WI38 (cell line): ENCODE results near the gene METTL21A.

ENCODE experiments used
- H3K4me3 ChIP-seq: 2 replicates; pipeline ENCODE4 v1.5.1; 2011; ENCODE audit warnings: low read depth, mild to moderate bottlenecking, control low read depth, low read length
- TF ChIP-seq, protein P1 (sequence below): IDR thresholded peaks from 2 replicates; pipeline ENCODE4 v1.5.1; 2012; ENCODE audit warnings: low read depth, mild to moderate bottlenecking, control low read depth, low read length

The METTL21A gene

DNA sequence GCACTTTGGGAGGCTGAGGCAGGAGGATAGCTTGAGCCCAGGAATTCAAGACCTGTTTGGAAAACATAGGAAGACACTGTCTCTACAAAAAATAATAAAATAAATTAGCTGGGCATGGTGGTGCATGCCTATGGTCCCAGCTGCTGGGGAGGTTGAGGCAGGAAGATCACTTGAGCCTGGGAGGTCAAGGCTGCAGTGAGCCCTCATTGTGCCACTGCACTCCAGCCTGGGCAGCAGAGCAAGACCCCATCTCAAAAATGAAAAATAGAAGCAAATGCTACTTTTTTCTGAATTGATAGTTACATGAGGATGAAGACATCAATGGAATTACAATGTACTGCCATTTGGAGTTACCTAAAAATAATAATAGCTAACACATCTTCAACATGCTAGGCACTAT lies 31.9 kb downstream of the METTL21A start:
- TF ChIP-seq, protein P1, sequence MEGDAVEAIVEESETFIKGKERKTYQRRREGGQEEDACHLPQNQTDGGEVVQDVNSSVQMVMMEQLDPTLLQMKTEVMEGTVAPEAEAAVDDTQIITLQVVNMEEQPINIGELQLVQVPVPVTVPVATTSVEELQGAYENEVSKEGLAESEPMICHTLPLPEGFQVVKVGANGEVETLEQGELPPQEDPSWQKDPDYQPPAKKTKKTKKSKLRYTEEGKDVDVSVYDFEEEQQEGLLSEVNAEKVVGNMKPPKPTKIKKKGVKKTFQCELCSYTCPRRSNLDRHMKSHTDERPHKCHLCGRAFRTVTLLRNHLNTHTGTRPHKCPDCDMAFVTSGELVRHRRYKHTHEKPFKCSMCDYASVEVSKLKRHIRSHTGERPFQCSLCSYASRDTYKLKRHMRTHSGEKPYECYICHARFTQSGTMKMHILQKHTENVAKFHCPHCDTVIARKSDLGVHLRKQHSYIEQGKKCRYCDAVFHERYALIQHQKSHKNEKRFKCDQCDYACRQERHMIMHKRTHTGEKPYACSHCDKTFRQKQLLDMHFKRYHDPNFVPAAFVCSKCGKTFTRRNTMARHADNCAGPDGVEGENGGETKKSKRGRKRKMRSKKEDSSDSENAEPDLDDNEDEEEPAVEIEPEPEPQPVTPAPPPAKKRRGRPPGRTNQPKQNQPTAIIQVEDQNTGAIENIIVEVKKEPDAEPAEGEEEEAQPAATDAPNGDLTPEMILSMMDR: no peak
- H3K4me3 ChIP-seq: no peak overlapping the region

DNA sequence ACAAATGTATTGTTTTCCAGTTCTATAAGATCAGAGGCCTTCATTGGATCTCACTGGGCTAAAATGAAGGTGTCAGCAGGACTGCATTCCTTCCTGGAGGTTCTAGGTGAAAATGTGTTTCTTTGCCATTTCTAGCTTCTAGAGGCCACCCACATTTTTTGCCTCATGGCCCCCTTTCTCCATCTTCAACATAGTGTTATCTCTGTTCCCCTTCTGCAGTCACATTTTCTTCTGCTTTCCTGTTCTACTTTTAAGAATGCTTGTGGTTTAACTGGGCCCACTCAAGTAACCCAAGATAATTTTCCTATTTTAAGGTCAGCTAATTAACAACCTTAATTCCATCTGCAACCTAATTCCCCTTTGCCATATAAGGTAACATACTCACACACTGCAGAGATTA lies 36.1 kb downstream of the METTL21A start:
- no peak overlapping the region for H3K4me3 ChIP-seq
- TF ChIP-seq, protein P1: no peak

DNA sequence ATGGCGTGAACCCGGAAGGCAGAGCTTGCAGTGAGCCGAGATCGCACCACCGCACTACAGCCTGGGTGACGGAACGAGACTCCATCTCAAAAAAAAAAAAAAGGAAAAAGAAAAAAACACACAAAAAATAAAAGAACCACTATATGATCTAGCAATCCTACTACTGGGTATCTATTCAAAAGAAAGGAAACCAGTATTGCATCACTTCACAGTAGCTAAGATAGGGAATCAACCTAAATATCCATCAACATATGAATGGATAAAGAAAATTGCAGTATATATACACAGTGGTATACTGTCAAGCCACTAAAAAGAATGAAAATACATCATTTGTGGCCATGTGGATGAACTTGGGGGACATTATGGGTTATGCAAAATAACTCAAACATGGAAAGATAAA lies 37.9 kb downstream of the METTL21A start:
- H3K4me3 ChIP-seq: no peak overlapping the region
- TF ChIP-seq, protein P1: no peak

DNA sequence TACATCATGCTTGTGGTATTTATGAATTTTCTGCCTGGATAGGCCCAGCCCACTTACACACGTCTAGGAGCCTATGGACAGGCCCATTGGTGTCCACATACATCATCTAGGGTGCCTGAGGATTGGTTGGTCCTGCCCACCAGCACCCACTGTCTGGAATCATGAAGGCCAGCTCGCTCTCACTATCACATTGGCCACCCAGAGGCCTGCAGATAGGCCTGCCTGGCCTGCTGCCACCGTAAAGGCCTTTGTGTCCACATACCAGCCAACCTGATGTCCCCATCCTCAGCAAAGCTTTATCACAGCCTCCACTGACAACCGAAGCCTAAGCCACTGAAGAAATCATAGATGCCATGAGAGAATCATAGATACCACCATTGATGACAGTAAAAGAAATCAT lies 40.2 kb downstream of the METTL21A start:
- TF ChIP-seq, protein P1: no peak
- H3K4me3 ChIP-seq: no peak overlapping the region

DNA sequence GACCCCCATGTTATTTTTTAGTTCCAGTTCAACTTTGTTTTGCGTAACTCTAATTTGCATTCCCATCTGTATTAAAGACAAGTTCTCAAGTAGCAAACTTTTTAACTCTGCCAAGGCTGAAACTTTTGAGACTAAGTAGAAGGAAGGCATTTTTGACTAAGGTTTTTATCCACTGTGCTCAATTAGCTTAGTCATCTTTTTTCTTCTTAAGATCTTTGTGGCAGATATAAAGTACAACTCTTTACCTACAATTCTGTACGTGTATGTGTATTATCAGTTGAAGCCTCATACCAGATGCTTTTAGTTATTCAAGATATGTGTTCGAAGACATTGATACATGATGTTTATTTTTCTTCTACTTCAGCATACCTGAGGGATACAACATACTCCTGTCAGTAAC lies 53.8 kb downstream of the METTL21A start:
- TF ChIP-seq, protein P1: no peak
- no peak overlapping the region for H3K4me3 ChIP-seq

DNA sequence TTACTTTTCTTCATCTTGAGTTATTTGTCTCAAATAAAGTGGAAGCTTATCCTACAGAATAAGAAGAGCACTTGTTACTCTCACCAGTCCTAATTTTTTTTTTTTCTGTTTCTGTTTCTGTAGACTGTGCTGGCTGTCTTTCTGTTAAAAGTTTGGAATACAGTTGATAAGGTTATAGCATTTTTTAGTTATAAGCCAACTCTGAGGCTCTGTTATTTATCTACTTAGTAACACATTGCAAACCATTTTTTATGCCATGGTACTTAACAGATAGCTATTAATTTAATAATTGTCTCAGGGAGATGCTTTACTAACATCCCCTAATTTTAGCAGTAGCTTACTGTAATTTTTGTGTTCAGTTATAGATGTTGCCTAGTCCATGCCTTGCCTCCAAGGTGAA lies 57.5 kb downstream of the METTL21A start:
- H3K4me3 ChIP-seq: no peak overlapping the region
- TF ChIP-seq, protein P1: no peak

DNA sequence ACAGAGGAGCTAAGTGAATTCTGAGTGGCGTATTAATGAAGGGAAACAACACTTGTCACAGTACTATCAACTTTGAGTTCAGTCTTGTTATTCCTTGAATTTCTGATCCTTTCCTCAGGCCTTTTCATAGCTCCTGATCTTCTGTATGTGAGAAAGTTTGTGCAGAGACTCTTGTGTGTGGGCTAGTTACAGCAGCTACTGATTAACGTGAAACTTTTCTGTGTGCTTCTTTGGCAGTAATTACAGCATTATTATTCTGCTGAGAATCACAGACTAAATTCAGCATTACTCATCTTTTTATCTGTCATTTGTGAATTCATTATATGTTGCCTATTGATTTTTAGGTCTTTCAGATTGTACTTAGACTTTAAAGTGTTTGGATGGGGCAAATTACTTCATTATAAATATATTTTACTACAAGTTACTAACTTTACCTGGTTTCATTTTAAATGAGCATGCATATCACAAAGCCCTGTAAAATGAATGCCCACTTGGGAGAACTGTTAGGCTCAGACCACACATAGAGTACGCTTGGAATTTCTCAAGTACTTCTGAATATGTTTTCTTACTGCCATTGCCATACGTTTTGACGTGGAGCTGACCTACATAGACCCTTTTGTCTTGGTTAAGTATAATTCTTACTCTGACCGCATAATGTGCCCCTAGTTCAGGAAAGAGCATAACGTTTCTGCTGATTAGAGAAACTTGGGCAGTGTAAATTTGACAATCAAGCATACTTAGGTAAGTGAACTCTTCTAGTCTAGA lies 59.3 kb downstream of the METTL21A start:
- TF ChIP-seq, protein P1: no peak
- H3K4me3 ChIP-seq: no peak overlapping the region
